ENCODE measurements around the gene FLRT1. TPM values are rescaled to one million over a fixed set of nuclear protein-coding genes. Genes with fewer than 3 reads are reported as not detected.

The FLRT1 gene
- total RNA-seq, 1 donor from 2014 or later, result 0.11 TPM

- no peaks in the 10 kb centered on the region for H3K36me3 ChIP-seq
- no peak overlapping the region for H2AFZ ChIP-seq (replicated peaks)
- Mint-ChIP-seq H3K9me3 (no peaks in the 10 kb centered on the region), H3K4me3 (peak overlapping the region; percentile 81), H3K4me1 (peaks cover 33% of the 10 kb centered on the region), H3K27me3 (ENCODE audit: insufficient read depth, low read depth) (peaks cover 14% of the 10 kb centered on the region), H3K36me3 (no peaks in the 10 kb centered on the region), H3K27ac (no peak overlapping the region)
- H3K27me3 ChIP-seq, result peaks cover 69% of the 10 kb centered on the region
- H3F3A ChIP-seq (ENCODE audit: low read depth), result peaks cover 35% of the 10 kb centered on the region
- no peak overlapping the region for H3K27ac ChIP-seq
- peak; percentile 55 for TF ChIP-seq EZH2 (IDR thresholded peaks at IDR 0.05)
- TF ChIP-seq CTCF (IDR thresholded peaks at IDR 0.05), result no peak
- H3K4me2 ChIP-seq, result peak overlapping the region; percentile 78
- peak overlapping the region; percentile 43 for H3K4me3 ChIP-seq
- H3K9ac ChIP-seq, result no peak overlapping the region
- H4K20me1 ChIP-seq (ENCODE audit: low read depth), result peaks cover 39% of the 10 kb centered on the region
- no peaks in the 10 kb centered on the region for H3K79me2 ChIP-seq (ENCODE audit: low read depth)
- DNase-seq (ENCODE audit: low spot score), result peak; percentile 33
- peaks cover 38% of the 10 kb centered on the region for H3K4me1 ChIP-seq
- no peaks in the 10 kb centered on the region for H3K9me3 ChIP-seq (ENCODE audit: low read depth)
Measured at GRCh38 chr11:64060263-64060860, 24.6 kb downstream of the FLRT1 start.

GRCh38 chr11:64060861-64061444 lies 25.2 kb downstream of the FLRT1 start:
- peaks cover 65% of the 10 kb centered on the region for H3K27me3 ChIP-seq

GRCh38 chr11:64062185-64063039 lies 26.7 kb downstream of the FLRT1 start:
- H3K9me3 ChIP-seq (ENCODE audit: low read depth), result no peaks in the 10 kb centered on the region
- Mint-ChIP-seq H3K9me3 (no peaks in the 10 kb centered on the region), H3K27me3 (ENCODE audit: insufficient read depth, low read depth) (peaks cover 16% of the 10 kb centered on the region), H3K27ac (peak overlapping the region; percentile 32), H3K4me3 (peak overlapping the region; percentile 63), H3K4me1 (peaks cover 33% of the 10 kb centered on the region), H3K36me3 (peaks cover 2% of the 10 kb centered on the region)
- TF ChIP-seq EZH2 (IDR thresholded peaks at IDR 0.05), result no peak
- TF ChIP-seq CTCF (IDR thresholded peaks at IDR 0.05), result no peak
- TF ChIP-seq EZH2phosphoT487 (IDR thresholded peaks at IDR 0.05), result no peak
- H3K4me3 ChIP-seq, result no peak overlapping the region
- no peaks in the 10 kb centered on the region for H3K36me3 ChIP-seq
- peaks cover 35% of the 10 kb centered on the region for H3F3A ChIP-seq (ENCODE audit: low read depth)
- no peak overlapping the region for H3K4me2 ChIP-seq
- H3K27ac ChIP-seq, result no peak overlapping the region
- no peak for DNase-seq (ENCODE audit: low spot score)
- H3K9ac ChIP-seq, result no peak overlapping the region
- H3K27me3 ChIP-seq, result peaks cover 65% of the 10 kb centered on the region
- H2AFZ ChIP-seq (replicated peaks), result no peak overlapping the region
- H3K4me1 ChIP-seq, result peaks cover 31% of the 10 kb centered on the region
- no peaks in the 10 kb centered on the region for H3K79me2 ChIP-seq (ENCODE audit: low read depth)
- peaks cover 36% of the 10 kb centered on the region for H4K20me1 ChIP-seq (ENCODE audit: low read depth)

More at GRCh38 chr11:64060861-64061444, 25.2 kb downstream of the FLRT1 start:
- H3K27ac ChIP-seq, result no peak overlapping the region
- peak overlapping the region; percentile 32 for H2AFZ ChIP-seq (replicated peaks)
- peaks cover 32% of the 10 kb centered on the region for H3K4me1 ChIP-seq
- peaks cover 36% of the 10 kb centered on the region for H4K20me1 ChIP-seq (ENCODE audit: low read depth)
- peak overlapping the region; percentile 85 for H3K4me3 Mint-ChIP-seq
- peaks cover 35% of the 10 kb centered on the region for H3F3A ChIP-seq (ENCODE audit: low read depth)
- TF ChIP-seq EZH2phosphoT487 (IDR thresholded peaks at IDR 0.05) (no peak), EZH2 (IDR thresholded peaks at IDR 0.05) (peak; percentile 45), CTCF (IDR thresholded peaks at IDR 0.05) (no peak)
- no peaks in the 10 kb centered on the region for H3K36me3 Mint-ChIP-seq
- H3K4me1 Mint-ChIP-seq, result peaks cover 29% of the 10 kb centered on the region
- H3K27ac Mint-ChIP-seq, result no peak overlapping the region
- no peaks in the 10 kb centered on the region for H3K36me3 ChIP-seq
- no peaks in the 10 kb centered on the region for H3K79me2 ChIP-seq (ENCODE audit: low read depth)
- no peak overlapping the region for H3K9ac ChIP-seq
- peak overlapping the region; percentile 43 for H3K4me3 ChIP-seq
- no peaks in the 10 kb centered on the region for H3K9me3 Mint-ChIP-seq
- peaks cover 16% of the 10 kb centered on the region for H3K27me3 Mint-ChIP-seq (ENCODE audit: insufficient read depth, low read depth)
- H3K9me3 ChIP-seq (ENCODE audit: low read depth), result no peaks in the 10 kb centered on the region
- DNase-seq (ENCODE audit: low spot score), result peak; percentile 92
- H3K4me2 ChIP-seq, result peak overlapping the region; percentile 78

Data from neural progenitor cell (in vitro differentiated cells).